ENCODE measurements around the gene ENDOU.

DNA sequence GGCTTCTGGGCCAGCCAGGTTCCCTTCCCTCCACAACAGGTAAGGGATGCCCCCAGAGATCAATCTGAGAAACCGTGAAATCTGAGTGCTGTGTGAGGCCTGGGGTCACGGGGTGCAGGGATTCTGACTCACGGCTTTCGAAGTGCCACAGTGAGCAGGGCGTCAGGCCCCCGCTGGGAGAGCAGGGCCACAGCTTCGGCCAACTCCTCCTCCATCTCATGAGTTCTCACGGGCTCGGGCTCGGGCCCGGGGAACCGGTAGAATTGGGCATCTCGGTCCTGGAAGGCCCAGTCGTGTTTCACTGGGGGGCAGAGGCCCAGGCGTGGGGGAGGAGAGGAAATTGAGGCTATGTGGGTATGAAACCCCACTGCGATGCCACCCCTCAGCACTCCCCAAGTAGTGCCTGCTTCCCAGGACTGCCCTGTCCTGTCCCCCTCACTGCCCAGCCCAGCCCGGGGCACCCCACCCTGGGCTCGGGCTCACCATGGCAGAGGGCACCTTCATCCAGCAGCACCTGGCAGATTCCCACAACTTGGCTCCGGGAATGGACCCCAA is 25.7 kb upstream of the ENDOU start:
- TF ChIP-seq CTCF (IDR thresholded peaks at IDR 0.05) = no peak
- TF ChIP-seq EP300 (IDR thresholded peaks at IDR 0.05) = no peak

Measured in gastroesophageal sphincter (tissue), 3 donors.